IgD-negative memory B cell (primary cell): ENCODE results near the gene MEGF9. TPM values are rescaled to one million over a fixed set of nuclear protein-coding genes. Genes with fewer than 3 reads are reported as not detected.
A peak's percentile ranks its signal among the peaks of the same experiment; 100 is the strongest.

Source experiments
- H3K27ac Mint-ChIP-seq, 3 donors: one replicate each; pipeline ENCODE4 v1.8.0; 2020 to 2022; ENCODE audit warnings: mild to moderate bottlenecking in 3 of 3, mixed read lengths in 3 of 3, moderate library complexity in 1 of 3
- H3K27me3 Mint-ChIP-seq: one replicate; pipeline ENCODE4 v1.8.0; 2021; ENCODE audit warnings: mixed read lengths
- H3K36me3 Mint-ChIP-seq: one replicate; pipeline ENCODE4 v1.8.0; 2020; ENCODE audit warnings: mild to moderate bottlenecking, mixed read lengths
- H3K4me1 Mint-ChIP-seq, 3 donors: one replicate each; pipeline ENCODE4 v1.8.0; 2020 to 2022; ENCODE audit warnings: mixed read lengths in 3 of 3, mild to moderate bottlenecking in 1 of 3
- H3K4me3 Mint-ChIP-seq, 4 donors: one replicate each; pipeline ENCODE4 v1.8.0; 2020 to 2022; ENCODE audit warnings: mild to moderate bottlenecking in 4 of 4, mixed read lengths in 4 of 4, moderate library complexity in 3 of 4
- H3K9me3 Mint-ChIP-seq, 3 donors: one replicate each; pipeline ENCODE4 v1.8.0; 2020 to 2021; ENCODE audit warnings: mixed read lengths in 3 of 3, mild to moderate bottlenecking in 1 of 3
- polyA plus RNA-seq: library from polyadenylated mRNA; unstranded; fragments of 300-500 nt; fragmentation: Illumina TruSeq; gene quantifications from one replicate; pipeline ENCODE4 v1.2.3, GENCODE V29; 2021

Gene MEGF9
- polyA plus RNA-seq, 1 donor from 2014 or later = 3.4 TPM

- no peaks in the 10 kb centered on the region for H3K9me3 Mint-ChIP-seq
- H3K36me3 Mint-ChIP-seq = no peaks in the 10 kb centered on the region
- H3K27me3 Mint-ChIP-seq = no peaks in the 10 kb centered on the region
- H3K27ac Mint-ChIP-seq = no peak overlapping the region
- H3K4me3 Mint-ChIP-seq = peak overlapping the region in 1 of 4 donors; percentile 31
- H3K4me1 Mint-ChIP-seq = peaks cover 1 to 7% (median 3%) of the 10 kb centered on the region in 3 donors
Observed at GRCh38 chr9:120718316-120718715, 4.0 kb upstream of the MEGF9 start.

DNA sequence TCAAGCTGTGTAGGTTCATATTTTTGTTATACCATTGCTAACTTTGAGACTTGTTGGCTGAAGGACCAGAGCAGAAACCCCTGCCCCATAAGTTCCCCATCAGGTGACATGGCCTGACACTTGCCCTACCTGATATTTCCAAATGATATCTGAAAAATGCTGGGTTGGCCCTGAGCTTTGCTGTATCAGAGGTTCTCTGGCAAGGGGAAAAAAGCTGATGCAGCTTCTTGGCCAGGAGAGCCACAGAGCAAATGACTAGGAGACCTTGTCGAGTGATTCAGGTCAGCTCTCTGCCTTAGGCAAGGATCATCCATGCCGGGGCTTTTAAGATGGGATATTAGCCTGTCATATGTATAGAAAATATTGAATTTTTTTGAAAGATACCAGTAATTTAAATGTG, 2.9 kb upstream of the MEGF9 start:
- Mint-ChIP-seq H3K36me3 (no peaks in the 10 kb centered on the region), H3K4me3 (no peak overlapping the region), H3K4me1 (peaks cover 13 to 17% (median 13%) of the 10 kb centered on the region in 3 donors), H3K27ac (no peak overlapping the region), H3K27me3 (no peaks in the 10 kb centered on the region), H3K9me3 (no peaks in the 10 kb centered on the region)

- H3K27ac Mint-ChIP-seq = peak overlapping the region in 1 of 3 donors; percentile 1
- H3K4me3 Mint-ChIP-seq = peak overlapping the region in 2 of 4 donors; percentile 64 to 76
- H3K4me1 Mint-ChIP-seq = peaks cover 16 to 23% (median 19%) of the 10 kb centered on the region in 3 donors
- no peaks in the 10 kb centered on the region for H3K36me3 Mint-ChIP-seq
- no peaks in the 10 kb centered on the region for H3K9me3 Mint-ChIP-seq
- no peaks in the 10 kb centered on the region for H3K27me3 Mint-ChIP-seq
Observed at GRCh38 chr9:120716483-120716882, 2.2 kb upstream of the MEGF9 start.

DNA sequence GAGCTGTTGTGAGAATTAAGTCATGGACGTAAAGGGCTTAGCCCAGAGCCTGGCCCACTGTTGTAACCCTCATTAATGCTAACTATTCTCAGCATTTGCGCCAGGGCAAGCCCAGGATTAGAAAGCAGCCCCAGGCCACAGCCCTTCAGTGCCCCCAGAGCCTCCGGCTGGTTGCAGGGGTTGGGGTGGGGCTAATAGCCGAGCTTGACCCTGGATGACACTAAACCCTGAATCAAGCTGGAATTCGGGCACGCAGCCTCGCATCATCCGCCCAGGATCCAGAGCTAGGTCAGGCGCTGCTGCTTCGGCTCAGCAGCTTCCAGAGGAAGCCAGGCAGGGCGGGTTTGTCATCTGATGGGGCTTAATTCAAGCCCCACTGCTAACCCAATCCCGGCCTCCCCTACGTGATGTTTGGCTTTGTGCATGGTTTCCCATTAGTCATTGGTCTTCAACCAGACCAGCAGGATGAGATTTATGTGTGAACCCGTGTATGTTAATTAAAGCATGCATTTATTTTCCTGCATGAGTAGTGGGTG, 1.2 kb upstream of the MEGF9 start:
- no peaks in the 10 kb centered on the region for H3K27me3 Mint-ChIP-seq
- H3K9me3 Mint-ChIP-seq = no peaks in the 10 kb centered on the region
- H3K4me1 Mint-ChIP-seq = peaks cover 26 to 27% (median 26%) of the 10 kb centered on the region in 3 donors
- H3K36me3 Mint-ChIP-seq = no peaks in the 10 kb centered on the region
- peak overlapping the region; percentile 1 to 63 (median 24) for H3K27ac Mint-ChIP-seq
- peak overlapping the region; percentile 64 to 94 (median 89) for H3K4me3 Mint-ChIP-seq

DNA sequence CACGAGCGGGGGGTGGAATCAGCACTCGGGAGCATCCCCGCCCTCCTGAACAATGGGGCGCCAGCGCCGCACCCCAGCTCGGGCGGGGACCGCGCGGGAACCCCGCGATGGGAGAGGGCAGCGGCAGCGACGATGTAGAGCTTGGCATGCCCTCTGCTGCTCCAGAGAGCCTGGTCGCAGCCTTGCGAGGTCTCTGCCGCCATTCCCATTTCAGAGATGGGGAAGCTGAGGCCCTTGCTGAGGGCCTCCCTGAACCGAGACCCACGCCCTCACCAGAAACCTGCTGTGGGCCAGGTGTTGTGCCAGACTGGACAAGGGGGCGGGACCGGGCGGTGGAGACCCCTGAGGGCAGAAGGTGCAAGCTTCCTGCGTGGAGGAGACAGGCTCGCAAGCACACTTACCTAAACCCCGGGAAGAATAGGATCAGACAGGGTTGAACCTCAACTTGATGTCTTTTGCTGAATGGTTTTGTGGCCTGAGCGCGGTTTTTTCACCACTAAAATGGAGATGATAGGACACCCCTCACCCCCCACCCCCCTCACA, 647 bp upstream of the MEGF9 start:
- no peaks in the 10 kb centered on the region for H3K9me3 Mint-ChIP-seq

GRCh38 chr9:120713257-120714087, 798 bp downstream of the MEGF9 start:
- peaks cover 26 to 32% (median 29%) of the 10 kb centered on the region in 3 donors for H3K4me1 Mint-ChIP-seq

More for the DNA sequence above, 647 bp upstream of the MEGF9 start:
- Mint-ChIP-seq H3K36me3 (no peaks in the 10 kb centered on the region), H3K27me3 (no peaks in the 10 kb centered on the region), H3K4me3 (peak overlapping the region; percentile 64 to 94 (median 89)), H3K27ac (peak overlapping the region in 2 of 3 donors; percentile 63 to 85), H3K4me1 (peaks cover 26 to 32% (median 29%) of the 10 kb centered on the region in 3 donors)

DNA sequence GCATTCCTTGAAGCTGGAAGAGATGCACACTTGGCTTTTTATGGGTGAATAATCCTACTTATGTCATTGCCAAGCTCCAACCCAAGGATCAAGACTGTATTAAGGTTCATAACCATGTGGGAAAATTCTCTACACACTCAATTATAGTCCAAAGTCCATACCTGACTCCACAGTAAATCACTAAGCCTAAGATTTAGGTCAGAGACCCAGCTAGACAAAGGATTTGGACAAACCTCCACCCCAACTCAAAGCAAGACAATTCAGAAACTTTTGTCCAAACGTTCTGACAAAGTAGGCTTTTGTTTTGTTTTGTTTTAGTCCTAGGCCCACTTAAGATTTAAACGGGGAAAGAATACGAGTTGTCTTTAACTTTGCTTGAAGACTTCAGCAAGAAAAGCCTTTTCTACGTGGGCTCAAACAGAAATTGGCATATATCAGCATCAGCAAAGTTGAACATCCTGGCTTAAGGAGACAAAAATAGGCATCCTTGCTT, 1.7 kb downstream of the MEGF9 start:
- peak overlapping the region; percentile 84 to 96 (median 92) for H3K4me3 Mint-ChIP-seq
- peaks cover 26 to 32% (median 29%) of the 10 kb centered on the region in 3 donors for H3K4me1 Mint-ChIP-seq
- H3K9me3 Mint-ChIP-seq = no peaks in the 10 kb centered on the region
- no peaks in the 10 kb centered on the region for H3K36me3 Mint-ChIP-seq
- H3K27ac Mint-ChIP-seq = peak overlapping the region; percentile 18 to 87 (median 47)
- no peaks in the 10 kb centered on the region for H3K27me3 Mint-ChIP-seq

More at GRCh38 chr9:120713257-120714087, 798 bp downstream of the MEGF9 start:
- H3K9me3 Mint-ChIP-seq = no peaks in the 10 kb centered on the region
- H3K36me3 Mint-ChIP-seq = no peaks in the 10 kb centered on the region
- H3K4me3 Mint-ChIP-seq = peak overlapping the region; percentile 84 to 96 (median 92)
- H3K27ac Mint-ChIP-seq = peak overlapping the region; percentile 18 to 87 (median 86)
- H3K27me3 Mint-ChIP-seq = no peaks in the 10 kb centered on the region

- H3K4me1 Mint-ChIP-seq = peaks cover 26 to 32% (median 29%) of the 10 kb centered on the region in 3 donors
- H3K27ac Mint-ChIP-seq = peak overlapping the region; percentile 18 to 87 (median 47)
- no peaks in the 10 kb centered on the region for H3K27me3 Mint-ChIP-seq
- peak overlapping the region; percentile 84 to 96 (median 92) for H3K4me3 Mint-ChIP-seq
- H3K9me3 Mint-ChIP-seq = no peaks in the 10 kb centered on the region
- peaks cover 2% of the 10 kb centered on the region for H3K36me3 Mint-ChIP-seq
Observed at GRCh38 chr9:120711841-120712538, 2.3 kb downstream of the MEGF9 start.

DNA sequence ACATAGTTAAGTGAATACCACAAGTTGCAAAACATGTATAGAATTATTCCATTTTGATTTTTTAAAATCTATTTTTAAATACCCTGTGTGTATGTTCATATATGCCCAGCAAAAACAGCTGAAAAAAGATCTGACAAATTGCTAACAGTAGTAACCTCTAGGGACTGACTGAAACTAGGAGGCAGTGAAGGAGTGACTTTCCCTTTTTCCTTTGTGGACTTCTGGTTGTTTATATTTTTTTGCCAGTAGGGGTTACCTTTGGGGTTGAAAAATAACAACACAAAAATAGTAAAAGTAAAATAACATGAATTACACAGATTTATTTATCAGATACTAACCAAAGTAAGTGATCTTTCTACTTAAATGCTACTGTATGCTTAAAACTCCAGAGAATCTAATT, 2.9 kb downstream of the MEGF9 start:
- peak overlapping the region; percentile 6 to 87 (median 18) for H3K27ac Mint-ChIP-seq

DNA sequence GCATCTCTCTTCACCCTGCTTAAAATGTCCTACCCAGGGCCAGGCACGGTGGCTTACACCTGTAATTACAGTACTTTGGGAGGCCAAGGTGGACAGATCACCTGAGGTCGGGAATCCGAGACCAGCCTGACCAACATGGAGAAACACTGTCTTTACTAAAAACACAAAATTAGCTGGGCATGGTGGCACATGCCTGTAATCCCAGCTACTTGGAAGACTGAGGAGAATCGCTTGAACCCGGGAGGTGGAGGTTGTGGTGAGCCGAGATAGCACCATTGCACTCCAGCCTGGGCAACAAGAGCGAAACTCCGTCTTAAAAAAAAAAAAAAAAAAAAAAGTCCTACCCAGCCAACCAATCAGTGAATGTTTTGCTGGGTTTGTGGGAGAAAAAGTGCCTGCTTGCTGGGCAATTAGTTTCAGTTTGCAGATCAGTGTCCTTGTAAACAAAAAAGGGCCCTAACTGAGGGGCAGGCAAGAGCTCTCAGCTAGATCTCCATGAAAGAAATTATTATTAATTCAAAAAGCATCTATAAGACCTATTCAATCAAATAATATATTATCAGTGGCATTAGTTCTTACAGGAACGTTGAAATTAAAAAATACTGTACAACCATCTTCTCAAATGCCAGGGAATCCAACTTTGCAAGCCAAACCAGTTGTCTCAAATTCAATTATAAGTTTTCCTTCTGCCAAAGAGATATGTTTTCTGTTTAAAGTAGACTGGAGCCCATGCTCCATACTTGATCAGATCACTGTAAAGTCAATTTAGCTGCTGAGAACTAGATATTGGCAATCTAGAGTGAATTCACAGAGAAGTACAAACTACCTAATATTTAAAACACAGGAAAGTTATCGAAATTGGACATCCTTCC, 3.9 kb downstream of the MEGF9 start:
- no peaks in the 10 kb centered on the region for H3K27me3 Mint-ChIP-seq
- peaks cover 23 to 37% (median 33%) of the 10 kb centered on the region in 3 donors for H3K4me1 Mint-ChIP-seq
- H3K4me3 Mint-ChIP-seq = peak overlapping the region; percentile 74 to 94 (median 80)

More for the DNA sequence above, 2.9 kb downstream of the MEGF9 start:
- peaks cover 26 to 32% (median 30%) of the 10 kb centered on the region in 3 donors for H3K4me1 Mint-ChIP-seq
- peak overlapping the region in 3 of 4 donors; percentile 84 to 96 (median 94) for H3K4me3 Mint-ChIP-seq
- H3K27me3 Mint-ChIP-seq = no peaks in the 10 kb centered on the region
- H3K36me3 Mint-ChIP-seq = peaks cover 2% of the 10 kb centered on the region
- H3K9me3 Mint-ChIP-seq = no peaks in the 10 kb centered on the region

GRCh38 chr9:120708526-120709224, 5.6 kb downstream of the MEGF9 start:
- H3K36me3 Mint-ChIP-seq = peaks cover 2% of the 10 kb centered on the region
- peak overlapping the region in 2 of 4 donors; percentile 45 to 59 for H3K4me3 Mint-ChIP-seq
- no peak overlapping the region for H3K27ac Mint-ChIP-seq
- H3K27me3 Mint-ChIP-seq = no peaks in the 10 kb centered on the region
- H3K4me1 Mint-ChIP-seq = peaks cover 22 to 37% (median 30%) of the 10 kb centered on the region in 3 donors
- no peaks in the 10 kb centered on the region for H3K9me3 Mint-ChIP-seq

More for the DNA sequence above, 3.9 kb downstream of the MEGF9 start:
- Mint-ChIP-seq H3K27ac (peak overlapping the region; percentile 45 to 68 (median 48)), H3K36me3 (peaks cover 2% of the 10 kb centered on the region), H3K9me3 (no peaks in the 10 kb centered on the region)

DNA sequence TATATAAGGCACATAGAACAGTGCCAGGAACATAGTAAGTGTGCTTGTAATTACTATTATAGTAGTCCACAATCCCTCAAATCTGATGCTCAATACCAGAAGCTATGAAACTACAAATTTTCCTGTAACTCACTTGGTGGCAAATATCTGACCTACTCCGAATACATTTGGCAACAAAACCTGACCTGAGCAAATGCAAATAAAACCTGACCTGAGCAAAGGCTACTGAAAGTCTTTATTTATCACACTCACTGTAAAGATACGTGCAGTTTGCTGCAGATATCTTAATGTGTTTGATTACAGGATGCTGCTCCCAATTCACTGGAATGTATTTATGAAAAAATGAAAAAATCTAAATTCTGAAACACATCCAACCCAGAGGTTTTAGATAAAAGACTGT, 7.1 kb downstream of the MEGF9 start:
- H3K27me3 Mint-ChIP-seq = no peaks in the 10 kb centered on the region
- H3K4me3 Mint-ChIP-seq = no peak overlapping the region
- H3K36me3 Mint-ChIP-seq = peaks cover 2% of the 10 kb centered on the region
- no peak overlapping the region for H3K27ac Mint-ChIP-seq
- no peaks in the 10 kb centered on the region for H3K9me3 Mint-ChIP-seq
- peaks cover 12 to 25% (median 20%) of the 10 kb centered on the region in 3 donors for H3K4me1 Mint-ChIP-seq

GRCh38 chr9:120705174-120705573, 9.1 kb downstream of the MEGF9 start:
- H3K27ac Mint-ChIP-seq = no peak overlapping the region
- no peaks in the 10 kb centered on the region for H3K27me3 Mint-ChIP-seq
- H3K4me3 Mint-ChIP-seq = no peak overlapping the region
- H3K4me1 Mint-ChIP-seq = peaks cover 2 to 8% (median 6%) of the 10 kb centered on the region in 3 donors
- H3K36me3 Mint-ChIP-seq = peaks cover 2% of the 10 kb centered on the region
- no peaks in the 10 kb centered on the region for H3K9me3 Mint-ChIP-seq
